ENCODE results near the gene NINL.
A peak's percentile ranks its signal among the peaks of the same experiment; 100 is the strongest.

Gene NINL

GRCh38 chr20:25579081-25579770 is 6.1 kb downstream of the NINL start:
- no peak overlapping the region for H3K27ac ChIP-seq (replicated peaks)
- TF ChIP-seq CTCF (IDR thresholded peaks at IDR 0.05; ENCODE audit: insufficient read depth, low read length) (no peak), SPI1 (IDR thresholded peaks at IDR 0.05; ENCODE audit: borderline replicate concordance, low read depth) (no peak), GABPA (IDR thresholded peaks at IDR 0.05; ENCODE audit: low read depth) (no peak), REST (IDR thresholded peaks at IDR 0.05; ENCODE audit: insufficient replicate concordance, low read depth) (no peak), POLR2AphosphoS5 (IDR thresholded peaks at IDR 0.05; ENCODE audit: low read depth) (no peak)
- no peak overlapping the region for H3K4me3 ChIP-seq (replicated peaks; ENCODE audit: insufficient read depth, low read length)
- DNase-seq (ENCODE audit: low read depth in 1 of 2, low spot score in 1 of 2) = no peak
- H3K27me3 ChIP-seq (ENCODE audit: insufficient read depth, poor library complexity, severe bottlenecking) = peaks cover 17% of the 10 kb centered on the region

GRCh38 chr20:25576783-25577530 is 8.4 kb downstream of the NINL start:
- TF ChIP-seq CTCF (IDR thresholded peaks at IDR 0.05; ENCODE audit: insufficient read depth, low read length) (no peak), SPI1 (IDR thresholded peaks at IDR 0.05; ENCODE audit: borderline replicate concordance, low read depth) (no peak), GABPA (IDR thresholded peaks at IDR 0.05; ENCODE audit: low read depth) (no peak), REST (IDR thresholded peaks at IDR 0.05; ENCODE audit: insufficient replicate concordance, low read depth) (no peak), POLR2AphosphoS5 (IDR thresholded peaks at IDR 0.05; ENCODE audit: low read depth) (no peak)
- H3K27me3 ChIP-seq (ENCODE audit: insufficient read depth, poor library complexity, severe bottlenecking) = peaks cover 2% of the 10 kb centered on the region
- no peak for DNase-seq (ENCODE audit: low read depth in 1 of 2, low spot score in 1 of 2)
- H3K4me3 ChIP-seq (replicated peaks; ENCODE audit: insufficient read depth, low read length) = no peak overlapping the region
- H3K27ac ChIP-seq (replicated peaks) = no peak overlapping the region

- DNase-seq (ENCODE audit: low read depth in 1 of 2, low spot score in 1 of 2) = peak; percentile 3 to 22
- TF ChIP-seq SPI1 (IDR thresholded peaks at IDR 0.05; ENCODE audit: borderline replicate concordance, low read depth) (peak; percentile 5; the same call in 1 of the 2 replicates), CTCF (IDR thresholded peaks at IDR 0.05; ENCODE audit: insufficient read depth, low read length) (no peak)
- Histone ChIP-seq H3K4me3 (replicated peaks; ENCODE audit: insufficient read depth, low read length) (no peak overlapping the region), H3K27me3 (ENCODE audit: insufficient read depth, poor library complexity, severe bottlenecking) (peaks cover 2% of the 10 kb centered on the region), H3K27ac (replicated peaks) (no peak overlapping the region)
Measured at GRCh38 chr20:25574411-25574810, 10.9 kb downstream of the NINL start.

All from HL-60 (cell line).